Natural killer cell (primary cell): ENCODE measurements around the gene TBC1D23. TPM values are rescaled to one million over a fixed set of nuclear protein-coding genes. Genes with fewer than 3 reads are reported as not detected.

Source experiments
- ATAC-seq, 3 donors: fragments of 150-1000 bp in 2 of 3; fragments of 200-7000 bp in 1 of 3; cut with Tn5 transposase; 1 replicate in 1 of 3; 2 replicates in 2 of 3; pipeline ENCODE4 v1.10.0; 2021; ENCODE audit warnings: mild to moderate bottlenecking in 2 of 3, moderate library complexity in 2 of 3
- DNase-seq, 2 donors: peaks; one replicate each; pipeline versions ENCODE4 v3.0.0 to v3.0.0-alpha.2; 2013 to 2021; ENCODE audit warnings: mixed read lengths in 1 of 2
- H3K27ac ChIP-seq: one replicate; pipeline ENCODE4 v1.5.1; 2013; ENCODE audit warnings: mild to moderate bottlenecking, low read length
- H3K27me3 ChIP-seq: one replicate; pipeline ENCODE4 v1.6.1; 2013; ENCODE audit warnings: low read length; ENCODE audit not compliant: control insufficient read depth, insufficient read depth
- H3K36me3 ChIP-seq: one replicate; pipeline ENCODE4 v1.6.1; 2013; ENCODE audit warnings: low read length; ENCODE audit not compliant: control insufficient read depth, insufficient read depth
- H3K4me1 ChIP-seq: one replicate; pipeline ENCODE4 v1.6.1; 2013; ENCODE audit warnings: low read length; ENCODE audit not compliant: control insufficient read depth, insufficient read depth
- H3K4me3 ChIP-seq: one replicate; pipeline ENCODE4 v1.5.1; 2013; ENCODE audit warnings: low read length
- H3K9me3 ChIP-seq: one replicate; pipeline ENCODE4 v1.6.1; 2013; ENCODE audit warnings: low read length; ENCODE audit not compliant: control insufficient read depth, insufficient read depth
- H3K27ac Mint-ChIP-seq, 2 donors: one replicate each; pipeline ENCODE4 v1.8.0; 2022; ENCODE audit warnings: mild to moderate bottlenecking in 2 of 2, mixed read lengths in 2 of 2, moderate library complexity in 1 of 2
- H3K27me3 Mint-ChIP-seq, 2 donors: one replicate each; pipeline ENCODE4 v1.8.0; 2022; ENCODE audit warnings: low read depth in 2 of 2, mixed read lengths in 2 of 2
- H3K36me3 Mint-ChIP-seq: one replicate; pipeline ENCODE4 v1.8.0; 2022; ENCODE audit warnings: mixed read lengths
- H3K4me1 Mint-ChIP-seq, 2 donors: one replicate each; pipeline ENCODE4 v1.8.0; 2022; ENCODE audit warnings: mixed read lengths in 2 of 2
- H3K4me3 Mint-ChIP-seq: one replicate; pipeline ENCODE4 v1.8.0; 2022; ENCODE audit warnings: mild to moderate bottlenecking, moderate library complexity, mixed read lengths
- H3K9me3 Mint-ChIP-seq, 2 donors: one replicate each; pipeline ENCODE4 v1.8.0; 2022; ENCODE audit warnings: mixed read lengths in 2 of 2
- CTCF ChIP-seq: fragments of 200-600 bp; IDR thresholded peaks from one replicate; pipeline ENCODE4 v1.8.0; 2022; ENCODE audit warnings: antibody characterized with exemption
- WGBS: methylation state at CpG from one replicate; pipeline ENCODE4 v1.1.7; 2013; ENCODE audit warnings: missing lambda C conversion rate; ENCODE audit not compliant: insufficient coverage; 5-methylcytosine and 5-hydroxymethylcytosine counted together
- intact Hi-C: fragments of 100-400 bp; cut with micrococcal nuclease; formaldehyde crosslinking; loops from one replicate; pipeline ENCODE4 v1.14.2; 2022
- total RNA-seq, 4 donors: library from RNA; stranded (reverse); fragments of 120-200 nt in 1 of 4; gene quantifications; one replicate each; pipeline versions ENCODE4 v1.2.3 to v1.2.4, GENCODE V29; 2013 to 2022

Gene TBC1D23
- total RNA-seq, 3 donors from 2014 or later (not counting 1 experiment from before 2014, with no cell fraction given), result 38.8 to 50.3 (median 45.4) TPM

GRCh38 chr3:100244264-100244663 is 16.5 kb upstream of the TBC1D23 start:
- Mint-ChIP-seq H3K36me3 (no peaks in the 10 kb centered on the region), H3K9me3 (no peaks in the 10 kb centered on the region), H3K27ac (no peak overlapping the region), H3K4me1 (no peaks in the 10 kb centered on the region), H3K27me3 (peaks cover 0 to 4% of the 10 kb centered on the region in 2 donors), H3K4me3 (no peak overlapping the region)
- DNase-seq (no peak), ATAC-seq (no peak)
- Histone ChIP-seq H3K36me3 (no peaks in the 10 kb centered on the region), H3K4me1 (no peaks in the 10 kb centered on the region), H3K27ac (no peak overlapping the region), H3K9me3 (no peaks in the 10 kb centered on the region), H3K27me3 (no peaks in the 10 kb centered on the region), H3K4me3 (no peak overlapping the region)
- no peak for TF ChIP-seq CTCF
- intact Hi-C loops, result no loop called here

- H3K27ac Mint-ChIP-seq, result no peak overlapping the region
- peaks cover 0 to 4% of the 10 kb centered on the region in 2 donors for H3K27me3 Mint-ChIP-seq
- no peaks in the 10 kb centered on the region for H3K36me3 Mint-ChIP-seq
- Histone ChIP-seq H3K9me3 (no peaks in the 10 kb centered on the region), H3K4me1 (no peaks in the 10 kb centered on the region), H3K36me3 (no peaks in the 10 kb centered on the region), H3K27me3 (no peaks in the 10 kb centered on the region), H3K27ac (no peak overlapping the region), H3K4me3 (no peak overlapping the region)
- DNase-seq, result no peak
- no peaks in the 10 kb centered on the region for H3K9me3 Mint-ChIP-seq
- ATAC-seq, result no peak
- intact Hi-C loops, result no loop called here
- no peak overlapping the region for H3K4me3 Mint-ChIP-seq
- H3K4me1 Mint-ChIP-seq, result no peaks in the 10 kb centered on the region
- TF ChIP-seq CTCF, result no peak
Observed at GRCh38 chr3:100245136-100245535, 15.7 kb upstream of the TBC1D23 start.

- Mint-ChIP-seq H3K27ac (no peak overlapping the region), H3K4me3 (no peak overlapping the region), H3K4me1 (no peaks in the 10 kb centered on the region), H3K27me3 (peaks cover 0 to 4% of the 10 kb centered on the region in 2 donors), H3K9me3 (no peaks in the 10 kb centered on the region), H3K36me3 (no peaks in the 10 kb centered on the region)
- no peaks in the 10 kb centered on the region for H3K4me1 ChIP-seq
- DNase-seq (no peak), ATAC-seq (no peak)
- no peak for TF ChIP-seq CTCF
- H3K36me3 ChIP-seq, result no peaks in the 10 kb centered on the region
- WGBS, result 44% methylated on average over 4 of the region's 4 CpGs
- H3K27ac ChIP-seq, result no peak overlapping the region
- H3K4me3 ChIP-seq, result no peak overlapping the region
- H3K27me3 ChIP-seq, result no peaks in the 10 kb centered on the region
- intact Hi-C loops, result no loop called here
- H3K9me3 ChIP-seq, result no peaks in the 10 kb centered on the region
Observed at GRCh38 chr3:100245927-100246326, 14.9 kb upstream of the TBC1D23 start.

GRCh38 chr3:100246999-100247398 is 13.8 kb upstream of the TBC1D23 start:
- Mint-ChIP-seq H3K4me1 (no peaks in the 10 kb centered on the region), H3K4me3 (no peak overlapping the region), H3K36me3 (no peaks in the 10 kb centered on the region), H3K9me3 (no peaks in the 10 kb centered on the region), H3K27ac (no peak overlapping the region), H3K27me3 (peaks cover 0 to 4% of the 10 kb centered on the region in 2 donors)
- DNase-seq (no peak), ATAC-seq (no peak)
- Histone ChIP-seq H3K36me3 (no peaks in the 10 kb centered on the region), H3K4me3 (no peak overlapping the region), H3K9me3 (no peaks in the 10 kb centered on the region), H3K27ac (no peak overlapping the region), H3K27me3 (no peaks in the 10 kb centered on the region), H3K4me1 (no peaks in the 10 kb centered on the region)
- intact Hi-C loops, result no loop called here
- no peak for TF ChIP-seq CTCF
